Measurements from ENCODE around the gene CYP2C19.
A peak's percentile ranks its signal among the peaks of the same experiment; 100 is the strongest.
"Not testable (repeated sequence)": the region's sequence is repeated elsewhere in the genome, so short reads cannot be mapped to it uniquely, and the experiment has no call there.

Gene CYP2C19

DNA sequence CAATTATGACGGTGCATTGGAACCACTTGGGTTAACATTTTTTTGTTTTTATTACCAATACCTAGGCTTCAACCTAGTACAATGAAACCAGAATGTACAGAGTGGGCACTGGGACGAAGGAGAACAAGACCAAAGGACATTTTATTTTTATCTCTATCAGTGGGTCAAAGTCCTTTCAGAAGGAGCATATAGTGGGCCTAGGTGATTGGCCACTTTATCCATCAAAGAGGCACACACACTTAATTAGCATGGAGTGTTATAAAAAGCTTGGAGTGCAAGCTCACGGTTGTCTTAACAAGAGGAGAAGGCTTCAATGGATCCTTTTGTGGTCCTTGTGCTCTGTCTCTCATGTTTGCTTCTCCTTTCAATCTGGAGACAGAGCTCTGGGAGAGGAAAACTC, at the start of gene CYP2C19:
TSS of gene CYP2C19 (plus strand) at position 289 of the 400 bp plus-strand sequence. CDS start at position 314, 25 bp downstream.
- no peak for DNase-seq

DNA sequence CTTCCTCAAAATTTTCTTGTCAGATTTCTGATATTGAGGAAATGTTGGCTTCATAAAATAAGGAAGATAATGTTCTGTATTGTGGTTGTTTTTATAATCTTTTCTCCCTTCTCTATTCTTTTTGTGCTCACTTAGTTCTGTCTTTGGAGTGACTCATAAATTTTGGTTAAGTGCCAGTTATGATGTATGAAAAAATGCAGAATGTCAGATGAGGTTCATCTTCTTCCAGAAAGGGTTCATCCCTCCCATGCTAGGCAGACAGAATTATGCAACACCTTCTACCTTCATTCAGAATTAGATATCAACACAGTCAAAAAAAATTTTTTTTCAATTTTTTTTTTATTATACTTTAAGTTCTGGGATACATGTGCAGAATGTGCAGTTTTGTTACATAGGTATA, 36.6 kb upstream of the CYP2C19 start:
- DNase-seq, result peak; percentile 0

DNA sequence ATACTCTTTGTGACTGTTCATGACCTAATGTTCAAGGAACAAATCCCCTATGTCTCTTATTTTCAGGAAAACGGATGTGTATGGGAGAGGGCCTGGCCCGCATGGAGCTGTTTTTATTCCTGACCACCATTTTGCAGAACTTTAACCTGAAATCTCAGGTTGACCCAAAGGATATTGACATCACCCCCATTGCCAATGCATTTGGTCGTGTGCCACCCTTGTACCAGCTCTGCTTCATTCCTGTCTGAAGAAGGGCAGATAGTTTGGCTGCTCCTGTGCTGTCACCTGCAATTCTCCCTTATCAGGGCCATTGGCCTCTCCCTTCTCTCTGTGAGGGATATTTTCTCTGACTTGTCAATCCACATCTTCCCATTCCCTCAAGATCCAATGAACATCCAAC, 27.3 kb upstream of the CYP2C19 start:
- no peak for DNase-seq

DNA sequence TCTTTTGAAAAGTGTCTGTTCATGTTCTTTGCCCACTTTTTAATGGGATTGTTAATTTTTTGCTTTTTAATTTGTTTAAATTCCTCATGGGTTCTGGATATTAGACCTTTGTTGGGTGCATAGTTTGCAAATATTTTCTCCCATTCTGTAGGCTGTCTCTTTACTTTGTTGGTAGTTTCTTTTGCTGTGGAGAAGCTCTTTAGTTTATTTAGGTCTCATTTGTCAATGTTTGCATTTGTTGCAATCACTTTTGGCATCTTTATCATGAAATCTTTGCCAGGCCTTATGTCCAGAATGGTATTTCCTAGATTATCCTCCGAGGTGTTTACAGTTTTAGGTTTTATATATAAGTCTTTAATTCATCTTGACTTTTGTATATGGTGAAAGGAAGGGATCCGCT, 23.9 kb upstream of the CYP2C19 start:
- DNase-seq, result no peak

DNA sequence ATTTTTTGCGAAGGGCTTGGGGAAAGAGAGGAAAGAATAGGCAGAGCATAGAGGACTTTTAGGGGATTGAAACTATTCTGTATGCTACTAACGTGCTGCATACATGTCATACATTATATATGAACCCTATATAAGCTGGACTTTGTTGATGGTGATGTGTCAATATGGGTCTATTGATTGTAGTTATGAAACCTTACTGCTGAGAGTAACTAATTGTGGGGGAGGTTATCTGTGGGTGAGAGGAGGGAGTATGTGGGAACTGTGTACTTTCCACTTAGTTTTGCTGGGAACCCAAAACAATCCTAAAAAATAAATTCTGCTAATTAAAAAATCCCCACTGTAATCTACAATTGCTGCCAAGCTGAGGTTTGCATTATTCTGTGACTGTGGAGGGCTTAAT, 15.3 kb upstream of the CYP2C19 start:
- DNase-seq, result no peak

DNA sequence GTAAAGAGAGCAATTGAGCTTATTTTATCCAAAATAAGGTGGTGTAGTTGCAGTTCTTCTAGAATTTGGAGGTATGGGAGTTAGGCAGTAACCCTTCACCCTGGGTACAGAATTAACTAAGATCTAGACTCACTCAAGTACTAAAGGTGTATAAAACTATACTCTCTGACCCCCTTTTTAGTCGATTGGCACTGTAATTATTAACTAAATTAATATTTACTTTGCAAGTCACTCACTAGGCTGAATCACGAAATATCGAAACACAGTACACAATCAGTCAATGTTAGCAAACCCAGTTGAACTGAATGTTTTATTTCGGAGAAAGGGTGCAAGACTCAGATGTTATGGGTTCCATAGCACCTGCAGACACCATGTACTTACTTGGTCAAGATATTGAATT, 14.6 kb upstream of the CYP2C19 start:
- no peak for DNase-seq

DNA sequence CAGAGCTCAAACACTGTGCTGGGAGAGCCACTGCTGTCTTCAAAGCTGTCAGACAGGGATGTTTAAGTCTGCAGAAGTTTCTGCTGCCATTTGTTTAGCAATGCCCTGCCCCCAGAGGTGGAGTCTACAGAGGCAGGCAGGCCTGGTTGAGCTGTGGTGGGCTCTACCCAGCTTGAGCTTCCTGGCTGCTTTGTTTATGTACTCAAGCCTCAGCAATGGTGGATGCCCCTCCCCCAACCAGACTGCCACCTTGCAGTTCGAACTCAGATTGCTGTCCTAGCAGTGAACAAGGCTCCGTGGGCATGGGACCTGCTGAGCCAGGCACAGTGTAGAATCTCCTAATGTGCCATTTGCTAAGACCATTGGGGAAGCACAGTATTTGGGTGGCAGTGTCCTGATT, 4.6 kb upstream of the CYP2C19 start:
- no peak for DNase-seq

DNA sequence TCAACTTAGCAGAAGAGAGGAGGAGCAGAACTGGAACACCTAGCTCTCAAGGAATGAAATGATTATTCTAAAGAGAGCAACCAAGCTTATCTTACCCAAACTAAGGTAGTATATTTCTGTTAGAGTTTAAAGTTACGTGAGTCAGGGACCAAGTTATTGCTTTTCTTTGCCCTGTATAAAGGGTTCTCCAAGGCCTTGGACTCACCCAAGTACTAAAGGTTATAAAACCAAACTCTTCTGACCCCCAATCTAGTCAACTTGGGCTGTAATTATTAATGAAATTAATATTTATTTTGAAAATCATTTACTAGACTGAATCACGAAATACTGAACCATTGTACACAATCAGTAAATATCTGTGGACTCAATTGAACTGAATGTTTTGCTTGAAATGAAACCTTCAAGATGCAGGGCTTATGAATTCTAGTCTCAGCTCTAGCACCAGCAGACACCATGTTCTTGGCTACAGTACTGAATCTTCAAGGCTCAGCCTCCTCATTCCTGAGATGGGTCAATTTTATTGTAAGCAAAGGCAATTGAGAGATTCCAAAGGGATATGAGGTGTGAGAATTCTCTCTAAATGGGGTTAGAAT, 1.8 kb upstream of the CYP2C19 start:
- no peak for DNase-seq

DNA sequence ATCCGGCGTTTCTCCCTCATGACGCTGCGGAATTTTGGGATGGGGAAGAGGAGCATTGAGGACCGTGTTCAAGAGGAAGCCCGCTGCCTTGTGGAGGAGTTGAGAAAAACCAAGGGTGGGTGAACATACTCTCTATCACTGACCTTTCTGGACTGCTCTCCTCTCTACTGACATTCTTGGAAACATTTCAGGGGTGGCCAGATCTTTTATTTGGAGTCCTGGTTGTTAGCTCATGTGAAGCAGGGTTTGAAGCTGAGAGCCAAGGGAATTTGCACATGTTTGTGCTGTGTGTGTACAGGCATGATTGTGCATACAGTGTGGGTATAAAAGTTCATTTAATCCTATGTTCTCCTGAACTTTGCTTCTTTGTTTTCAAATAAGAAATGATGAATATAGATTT, 12.9 kb downstream of the CYP2C19 start:
- DNase-seq, result not testable (repeated sequence)

DNA sequence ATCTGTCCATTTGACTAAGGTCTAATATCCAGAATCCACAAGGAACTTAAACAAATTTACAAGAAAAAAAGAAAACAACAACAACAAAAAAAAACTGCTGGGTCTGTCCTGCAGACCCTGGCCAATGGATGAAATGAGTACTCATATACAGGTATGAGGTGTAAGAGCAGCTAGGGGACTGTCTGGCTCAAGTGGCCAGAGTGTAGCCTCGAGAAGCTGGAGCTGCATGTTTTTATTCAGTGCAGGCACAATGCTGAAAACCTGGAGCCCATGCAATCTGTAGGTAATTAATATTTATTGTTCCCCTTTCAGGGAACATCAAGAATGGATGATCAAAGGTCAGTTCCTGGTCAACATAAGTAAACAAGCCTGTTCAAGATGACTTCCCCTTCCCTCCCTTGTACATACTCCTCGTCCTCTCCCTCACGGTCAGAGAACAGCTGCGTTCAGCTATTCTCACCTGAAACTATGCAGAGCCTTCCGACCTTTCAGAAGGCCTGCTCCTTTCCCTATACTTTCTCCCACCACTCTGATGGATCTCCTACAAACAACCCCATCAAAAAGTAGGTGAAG, 15.5 kb downstream of the CYP2C19 start:
- DNase-seq, result no peak

DNA sequence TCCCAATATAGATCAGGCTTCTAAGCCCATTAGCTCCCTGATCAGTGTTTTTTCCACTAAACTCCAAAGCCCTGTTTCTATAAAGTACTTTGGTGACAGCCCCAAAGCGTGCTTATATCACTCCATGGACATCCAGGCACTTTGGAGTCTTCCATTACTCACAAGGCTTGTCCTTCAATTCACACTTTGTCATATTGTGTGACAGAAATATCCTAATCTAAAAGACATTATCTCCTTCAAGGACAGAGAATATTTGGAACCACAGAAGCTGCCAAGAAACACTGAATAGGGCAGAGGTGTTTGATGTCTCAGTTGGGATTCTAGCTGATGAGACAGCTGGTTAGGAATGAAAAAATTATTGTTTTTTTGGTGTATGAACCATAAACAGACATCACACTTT, 18.4 kb downstream of the CYP2C19 start:
- no peak for DNase-seq

DNA sequence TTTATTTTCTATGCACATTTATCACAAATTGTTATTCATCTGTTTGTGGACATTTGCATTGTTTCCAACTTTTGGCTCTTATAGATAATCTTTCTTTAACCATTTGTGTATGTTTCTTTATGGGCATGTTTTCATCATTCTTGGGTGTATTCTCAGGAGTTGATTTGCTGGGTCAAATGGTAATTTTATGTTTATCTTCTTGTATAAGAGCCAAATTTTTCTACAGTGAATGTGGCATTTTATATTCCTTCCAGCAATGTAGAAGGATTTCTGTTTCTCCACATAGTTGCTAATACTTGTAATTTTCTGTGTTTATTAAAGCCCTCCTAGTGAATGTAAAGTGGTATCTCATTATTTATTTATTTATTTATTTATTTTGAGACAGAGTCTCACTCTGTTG, 21.8 kb downstream of the CYP2C19 start:
- no peak for DNase-seq

DNA sequence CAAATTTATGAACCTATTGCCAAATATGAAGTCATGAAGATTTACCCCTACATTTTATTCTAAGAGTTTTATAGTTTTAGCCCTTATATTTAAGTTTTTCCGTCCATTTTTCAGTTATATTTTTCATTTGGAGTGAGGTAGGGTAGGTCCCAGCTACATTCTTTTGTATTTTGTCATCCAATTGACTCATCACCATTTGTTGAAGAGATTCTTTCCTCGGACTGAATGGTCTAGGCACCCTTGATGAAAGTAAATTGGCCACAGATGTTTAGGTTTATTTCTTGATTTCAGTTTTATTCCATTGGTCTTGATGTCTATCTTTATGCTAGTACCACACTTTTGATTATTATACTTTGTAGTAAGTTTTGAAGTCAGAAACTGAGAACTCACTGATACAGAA, 22.7 kb downstream of the CYP2C19 start:
- no peak for DNase-seq

DNA sequence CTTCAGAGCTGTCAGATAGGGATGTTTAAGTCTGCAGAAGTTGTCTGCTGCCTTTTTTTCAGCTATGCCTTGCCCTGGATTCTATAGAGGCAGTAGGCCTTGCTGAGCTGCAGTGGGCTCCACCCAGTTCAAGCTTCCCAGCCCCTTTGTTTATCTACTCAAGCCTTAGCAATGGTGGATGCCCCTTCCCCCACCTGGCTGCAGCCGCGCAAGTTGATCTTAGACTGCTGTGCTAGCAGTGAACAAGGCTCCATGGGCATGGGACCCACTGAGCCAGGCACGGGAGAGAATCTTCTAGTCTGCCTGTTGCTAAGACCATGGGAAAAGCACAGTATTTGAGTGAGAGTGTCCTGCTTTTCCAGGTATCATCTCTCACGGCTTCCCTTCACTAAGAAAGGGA, 38.1 kb downstream of the CYP2C19 start:
- DNase-seq, result not testable (repeated sequence)

DNA sequence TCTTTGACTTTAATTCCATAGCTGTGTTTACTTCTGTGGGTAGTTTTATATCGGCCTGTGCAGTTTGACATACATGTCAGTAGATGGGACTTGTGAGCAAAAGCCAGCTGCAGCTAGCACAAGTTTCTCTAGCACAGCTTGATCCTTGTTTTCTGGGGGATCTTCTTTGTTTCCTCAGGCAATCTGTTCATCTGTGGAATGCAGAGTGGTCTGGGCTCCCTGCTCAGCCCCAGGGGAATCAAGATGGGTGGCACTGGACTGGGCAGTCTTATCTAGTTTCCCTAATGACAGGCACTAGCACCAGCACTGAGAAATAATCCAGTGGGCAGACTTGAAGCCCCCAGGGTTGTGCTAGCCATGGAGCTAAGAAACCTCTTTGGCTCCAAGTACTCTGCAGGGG, 40.8 kb downstream of the CYP2C19 start:
- no peak for DNase-seq

DNA sequence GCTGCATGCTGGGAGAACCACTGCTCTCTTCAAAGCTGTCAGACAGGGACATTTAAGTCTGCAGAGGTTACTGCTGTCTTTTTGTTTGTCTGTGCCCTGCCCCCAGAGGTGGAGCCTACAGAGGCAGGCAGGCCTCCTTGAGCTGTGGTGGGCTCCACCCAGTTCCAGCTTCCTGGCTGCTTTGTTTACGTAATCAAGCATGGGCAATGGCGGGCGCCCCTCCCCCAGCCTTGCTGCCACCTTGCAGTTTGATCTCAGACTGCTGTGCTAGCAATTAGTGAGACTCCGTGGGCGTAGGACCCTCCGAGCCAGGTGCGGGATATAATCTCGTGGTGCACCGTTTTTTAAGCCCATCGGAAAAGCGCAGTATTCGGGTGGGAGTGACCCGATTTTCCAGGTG, 67.5 kb downstream of the CYP2C19 start:
- DNase-seq, result not testable (repeated sequence)

DNA sequence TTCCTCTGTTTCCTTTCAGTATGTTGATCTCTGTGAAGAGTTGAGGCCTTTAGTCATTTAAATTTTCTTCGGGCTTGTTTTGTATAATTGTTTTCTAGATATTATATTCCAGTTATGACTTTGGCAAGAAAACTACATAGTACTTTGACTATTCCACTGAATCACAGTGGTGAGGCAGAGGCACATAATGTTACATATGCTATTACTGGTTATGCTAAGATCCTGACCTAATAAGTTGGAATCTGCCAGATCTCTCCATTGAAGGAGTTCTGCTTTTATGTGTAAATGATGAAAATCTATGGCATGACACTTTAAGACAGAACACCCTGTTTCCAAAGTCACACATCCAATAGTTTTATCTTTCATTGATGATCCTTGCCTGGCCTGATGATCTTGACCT, 83.7 kb downstream of the CYP2C19 start:
- no peak for DNase-seq

DNA sequence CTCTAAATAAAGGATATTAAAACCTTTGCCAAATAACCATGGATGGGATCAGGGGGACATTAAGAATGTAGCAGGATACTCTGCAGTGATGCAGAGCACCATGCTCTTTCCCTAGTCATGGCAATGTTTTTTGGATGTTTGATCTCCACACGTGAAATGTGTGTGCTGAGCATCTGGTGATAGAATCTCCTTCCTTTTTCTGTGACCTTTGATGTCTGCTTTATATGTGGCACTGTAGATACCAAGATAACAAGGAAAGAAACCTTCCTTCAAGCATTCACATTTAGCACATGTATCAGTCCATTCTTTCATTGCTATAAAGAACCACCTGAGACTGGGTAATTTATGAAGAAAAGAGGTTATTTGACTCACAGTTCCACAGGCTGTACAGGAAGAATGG, 88.3 kb downstream of the CYP2C19 start:
- no peak for DNase-seq

DNA sequence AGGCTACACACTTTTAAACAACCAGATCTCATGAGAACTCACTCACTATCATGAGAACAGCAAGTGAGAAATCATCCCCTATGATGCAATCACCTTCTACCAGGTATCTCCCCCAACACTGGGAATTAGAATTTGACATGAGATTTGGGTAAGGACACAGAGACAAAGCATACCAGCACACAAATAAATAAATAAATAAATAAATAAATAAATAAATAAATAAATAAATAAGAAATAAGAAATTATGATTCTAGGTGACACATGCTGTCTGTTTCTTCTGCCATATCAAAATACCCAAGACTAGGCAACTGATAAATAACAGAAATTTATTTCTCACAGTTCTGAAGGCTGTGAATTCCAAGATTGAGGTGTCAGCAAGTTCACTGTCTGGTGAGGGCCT, 88.8 kb downstream of the CYP2C19 start:
- DNase-seq, result no peak

DNA sequence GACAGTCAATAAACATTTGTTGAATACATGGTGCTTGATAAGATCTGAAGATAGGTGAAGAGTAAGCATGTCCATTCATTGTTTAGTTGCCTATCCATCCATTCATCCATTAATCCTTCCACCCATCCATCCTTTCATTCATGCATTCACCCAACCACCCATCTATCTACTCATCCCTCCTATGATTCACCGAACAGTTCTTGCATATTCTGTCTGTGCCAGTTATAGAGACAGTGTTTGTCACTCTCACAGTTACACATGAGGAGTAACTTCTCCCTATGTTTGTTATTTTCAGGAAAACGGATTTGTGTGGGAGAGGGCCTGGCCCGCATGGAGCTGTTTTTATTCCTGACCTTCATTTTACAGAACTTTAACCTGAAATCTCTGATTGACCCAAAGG, 90.0 kb downstream of the CYP2C19 start:
- no peak for DNase-seq

DNA sequence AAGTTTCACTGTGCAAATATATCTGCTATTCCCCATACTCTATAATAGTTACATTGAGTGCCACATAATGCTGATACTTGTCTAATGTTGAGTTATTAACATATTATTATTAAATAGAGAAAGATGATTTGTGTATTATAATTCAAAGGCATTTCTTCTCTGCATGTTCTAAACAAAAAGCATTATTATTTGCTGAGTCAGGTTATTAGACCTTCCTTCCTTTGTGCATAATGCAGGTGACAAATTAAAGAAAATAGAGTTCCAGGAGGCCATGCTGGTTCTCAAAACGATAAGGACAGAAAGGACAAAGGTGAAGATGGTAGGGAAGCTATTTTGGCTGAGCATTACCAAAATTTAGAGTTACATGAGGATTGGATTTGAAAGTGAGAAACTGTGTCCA, 90.6 kb downstream of the CYP2C19 start:
- no peak for DNase-seq

DNA sequence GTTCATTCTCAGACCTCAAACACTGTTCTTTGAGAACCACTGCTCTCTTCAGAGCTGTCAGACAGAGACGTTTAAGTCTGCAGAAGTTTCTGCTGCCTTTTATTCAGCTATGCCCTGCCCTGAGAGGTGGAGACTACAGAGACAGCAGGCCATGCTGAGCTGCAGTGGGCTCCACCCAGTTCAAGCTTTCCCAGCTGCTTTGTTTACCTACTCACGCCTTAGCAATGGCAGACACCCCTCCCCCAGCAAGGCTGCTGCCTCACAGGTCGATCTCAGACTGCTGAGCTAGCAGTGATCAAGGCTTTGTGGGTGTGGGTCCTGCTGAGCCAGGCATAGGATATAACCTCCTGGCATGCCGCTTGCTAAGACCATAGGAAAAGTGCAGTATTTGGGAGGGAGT, 95.5 kb downstream of the CYP2C19 start:
- DNase-seq, result no peak

DNA sequence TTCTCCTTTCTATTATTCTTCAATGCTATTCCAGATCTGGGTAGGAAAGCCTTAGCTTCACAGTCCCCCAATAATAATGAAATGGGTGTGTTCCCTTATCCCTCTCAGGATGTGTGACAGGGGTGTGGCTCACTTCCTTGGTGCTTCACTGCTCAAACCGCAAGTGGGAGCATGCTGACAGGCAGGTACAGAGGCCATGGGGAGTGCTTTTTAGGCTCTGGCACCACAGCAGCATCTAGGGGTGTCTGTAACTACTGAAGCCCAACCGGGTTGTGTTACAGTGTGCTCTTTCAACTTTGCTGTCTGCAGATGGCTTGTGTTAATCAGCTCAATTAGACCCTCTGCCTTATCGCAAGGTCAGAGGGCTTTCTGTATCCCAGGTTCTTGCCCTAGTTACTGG, 96.6 kb downstream of the CYP2C19 start:
- DNase-seq, result no peak

DNA sequence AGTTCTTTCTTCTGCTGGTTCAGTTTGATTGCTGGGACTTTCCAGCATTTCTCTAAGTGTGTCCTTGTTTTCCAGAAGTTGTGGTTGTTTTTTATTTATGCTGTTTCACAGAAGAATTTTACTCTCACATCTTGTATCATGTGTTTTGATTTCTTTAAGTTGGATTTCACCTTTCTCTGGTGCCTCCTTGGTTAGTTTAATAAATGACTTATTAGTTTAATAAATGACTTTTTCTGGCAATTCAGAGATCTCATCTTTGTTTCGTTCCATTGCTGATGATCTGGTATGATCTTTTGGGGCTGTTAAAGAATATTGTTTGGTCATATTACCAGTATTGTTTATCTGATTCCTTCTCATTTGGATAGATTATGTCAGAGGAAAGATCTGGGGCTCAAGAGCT, 116.2 kb downstream of the CYP2C19 start:
- no peak for DNase-seq

DNA sequence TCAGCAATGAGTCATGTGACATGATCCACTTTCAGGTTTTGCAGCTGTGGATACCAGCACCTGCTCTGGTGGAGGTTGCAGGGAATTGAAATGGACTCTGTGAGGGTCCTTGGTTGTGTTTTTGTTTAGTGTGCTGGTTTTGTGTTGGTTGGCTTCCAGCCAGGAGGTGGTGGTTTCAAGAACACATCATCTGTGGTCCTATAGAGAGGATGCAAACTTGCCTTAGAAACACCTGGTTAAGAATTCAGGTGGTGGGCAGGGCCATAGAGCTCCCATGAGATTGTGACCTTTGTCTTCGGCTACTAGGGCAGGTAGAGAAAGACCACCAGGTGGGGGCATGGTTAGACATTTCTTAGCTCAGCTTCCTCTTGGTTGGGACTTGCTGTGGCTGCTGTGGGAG, 116.7 kb downstream of the CYP2C19 start:
- no peak for DNase-seq

Measured in fibroblast of skin of right biceps (primary cell).